Trophoblast cell (in vitro differentiated cells and primary cell): ENCODE measurements around the gene TAF6.

Experiments used
- DNase-seq, 2 donors: peaks; one replicate each; pipeline ENCODE4 v3.0.0-alpha.2; 2016
- H2AFZ ChIP-seq: 2 replicates; pipeline ENCODE4 v1.6.1; 2013; ENCODE audit warnings: low read length, moderate library complexity, mild to moderate bottlenecking; ENCODE audit not compliant: insufficient read depth, poor library complexity
- H2AK5ac ChIP-seq: 2 replicates; pipeline ENCODE4 v1.6.1; 2013; ENCODE audit warnings: mild to moderate bottlenecking, low read length
- H2BK120ac ChIP-seq: 2 replicates; pipeline ENCODE4 v1.6.1; 2013; ENCODE audit warnings: low read length, mild to moderate bottlenecking, moderate library complexity; ENCODE audit not compliant: insufficient read depth, poor library complexity
- H2BK12ac ChIP-seq: 2 replicates; pipeline ENCODE4 v1.6.1; 2013; ENCODE audit warnings: mild to moderate bottlenecking, low read length, moderate library complexity
- H2BK5ac ChIP-seq: 2 replicates; pipeline ENCODE4 v1.6.1; 2013; ENCODE audit warnings: low read length, low read depth, moderate library complexity, mild to moderate bottlenecking; ENCODE audit not compliant: poor library complexity
- H3K14ac ChIP-seq: 2 replicates; pipeline ENCODE4 v1.6.1; 2013; ENCODE audit warnings: mild to moderate bottlenecking, low read length
- H3K18ac ChIP-seq: 2 replicates; pipeline ENCODE4 v1.6.1; 2013; ENCODE audit warnings: mild to moderate bottlenecking, low read length
- H3K23ac ChIP-seq: 2 replicates; pipeline ENCODE4 v1.6.1; 2013; ENCODE audit warnings: low read length
- H3K27ac ChIP-seq: 2 replicates; pipeline ENCODE4 v1.5.1; 2013; ENCODE audit warnings: low read depth, mild to moderate bottlenecking, inconsistent platforms, low read length, moderate library complexity
- H3K27me3 ChIP-seq: 2 replicates; pipeline ENCODE4 v1.6.1; 2013; ENCODE audit warnings: inconsistent platforms, mild to moderate bottlenecking, low read length, moderate library complexity; ENCODE audit not compliant: insufficient read depth
- H3K36me3 ChIP-seq, 2 experiments: 1 replicate in 1 of 2; 2 replicates in 1 of 2; pipeline ENCODE4 v1.6.1; 2013; ENCODE audit warnings: low read length in 2 of 2, mild to moderate bottlenecking in 2 of 2, moderate library complexity in 1 of 2; ENCODE audit not compliant: insufficient read depth in 2 of 2, control insufficient read depth in 1 of 2
- H3K4ac ChIP-seq: 2 replicates; pipeline ENCODE4 v1.6.1; 2013; ENCODE audit warnings: low read depth, mild to moderate bottlenecking, low read length, moderate library complexity
- H3K4me1 ChIP-seq, 2 experiments: 1 replicate in 1 of 2; 2 replicates in 1 of 2; pipeline ENCODE4 v1.6.1; 2013; ENCODE audit warnings: low read length in 2 of 2, mild to moderate bottlenecking in 2 of 2, moderate library complexity in 1 of 2; ENCODE audit not compliant: insufficient read depth in 2 of 2, control insufficient read depth in 1 of 2
- H3K4me2 ChIP-seq: 2 replicates; pipeline ENCODE4 v1.6.1; 2013; ENCODE audit warnings: inconsistent platforms, mild to moderate bottlenecking, low read length, moderate library complexity
- H3K4me3 ChIP-seq: 2 replicates; pipeline ENCODE4 v1.5.1; 2013; ENCODE audit warnings: mild to moderate bottlenecking, low read depth, low read length, inconsistent platforms
- H3K79me1 ChIP-seq: one replicate; pipeline ENCODE4 v1.6.1; 2013; ENCODE audit warnings: low read length
- H3K79me2 ChIP-seq: 2 replicates; pipeline ENCODE4 v1.6.1; 2013; ENCODE audit warnings: low read length, mild to moderate bottlenecking; ENCODE audit not compliant: control insufficient read depth, insufficient read depth, poor library complexity
- H3K9ac ChIP-seq: 2 replicates; pipeline ENCODE4 v1.6.1; 2013; ENCODE audit warnings: mild to moderate bottlenecking, low read length
- H3K9me3 ChIP-seq: 2 replicates; pipeline ENCODE4 v1.6.1; 2013; ENCODE audit warnings: low read depth, mild to moderate bottlenecking, control low read depth, inconsistent platforms, low read length; ENCODE audit not compliant: insufficient read depth
- H4K12ac ChIP-seq: 2 replicates; pipeline ENCODE4 v1.6.1; 2013; ENCODE audit warnings: low read depth, mild to moderate bottlenecking, low read length, moderate library complexity
- H4K8ac ChIP-seq: 2 replicates; pipeline ENCODE4 v1.6.1; 2013; ENCODE audit warnings: low read depth, mild to moderate bottlenecking, low read length, moderate library complexity
- H4K91ac ChIP-seq: one replicate; pipeline ENCODE4 v1.6.1; 2013; ENCODE audit warnings: low read depth, mild to moderate bottlenecking, low read length, moderate library complexity
- WGBS: extraction: QIAGEN DNeasy Blood & Tissue Kit; methylation state at CpG from one replicate; pipeline ENCODE4 v1.1.7; 2013; ENCODE audit warnings: missing lambda C conversion rate; ENCODE audit not compliant: insufficient read length, insufficient coverage; ENCODE audit errors: extremely low coverage; 5-methylcytosine and 5-hydroxymethylcytosine counted together

The TAF6 gene

DNA sequence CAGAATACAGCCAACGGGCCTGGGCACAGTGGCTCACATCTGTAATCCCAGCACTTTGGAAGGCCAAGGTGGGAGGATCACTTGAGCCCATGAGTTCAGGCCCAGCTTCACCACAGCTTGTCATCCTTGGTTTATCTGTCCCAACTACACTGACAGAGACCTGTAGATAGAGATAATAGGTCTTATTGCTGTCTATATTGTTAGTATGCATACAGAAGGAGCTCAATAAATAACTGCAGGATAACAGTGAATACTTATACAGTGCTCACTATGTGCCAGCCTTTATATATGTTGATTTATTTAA, 1.5 kb upstream of the TAF6 start:
- Histone ChIP-seq H3K9me3 (no peaks in the 10 kb centered on the region), H2BK5ac (no peak overlapping the region), H3K4me1 (peaks cover 6 to 17% of the 10 kb centered on the region in 2 experiments), H3K14ac (no peak overlapping the region), H2BK120ac (no peak overlapping the region), H3K18ac (no peak overlapping the region), H3K4me3 (no peak overlapping the region), H3K79me1 (no peaks in the 10 kb centered on the region), H3K4ac (no peak overlapping the region), H3K4me2 (no peak overlapping the region), H3K23ac (no peak overlapping the region), H4K12ac (no peak overlapping the region), H3K79me2 (peaks cover 5% of the 10 kb centered on the region), H3K36me3 (no peaks in the 10 kb centered on the region), H2BK12ac (no peak overlapping the region), H3K27me3 (no peaks in the 10 kb centered on the region), H4K91ac (no peak overlapping the region), H2AFZ (no peak overlapping the region), H4K8ac (no peak overlapping the region), H2AK5ac (no peak overlapping the region), H3K27ac (no peak overlapping the region), H3K9ac (no peak overlapping the region)
- DNase-seq, result no peak
- WGBS, result no CpG with 5 or more reads among the region's 1 CpG

DNA sequence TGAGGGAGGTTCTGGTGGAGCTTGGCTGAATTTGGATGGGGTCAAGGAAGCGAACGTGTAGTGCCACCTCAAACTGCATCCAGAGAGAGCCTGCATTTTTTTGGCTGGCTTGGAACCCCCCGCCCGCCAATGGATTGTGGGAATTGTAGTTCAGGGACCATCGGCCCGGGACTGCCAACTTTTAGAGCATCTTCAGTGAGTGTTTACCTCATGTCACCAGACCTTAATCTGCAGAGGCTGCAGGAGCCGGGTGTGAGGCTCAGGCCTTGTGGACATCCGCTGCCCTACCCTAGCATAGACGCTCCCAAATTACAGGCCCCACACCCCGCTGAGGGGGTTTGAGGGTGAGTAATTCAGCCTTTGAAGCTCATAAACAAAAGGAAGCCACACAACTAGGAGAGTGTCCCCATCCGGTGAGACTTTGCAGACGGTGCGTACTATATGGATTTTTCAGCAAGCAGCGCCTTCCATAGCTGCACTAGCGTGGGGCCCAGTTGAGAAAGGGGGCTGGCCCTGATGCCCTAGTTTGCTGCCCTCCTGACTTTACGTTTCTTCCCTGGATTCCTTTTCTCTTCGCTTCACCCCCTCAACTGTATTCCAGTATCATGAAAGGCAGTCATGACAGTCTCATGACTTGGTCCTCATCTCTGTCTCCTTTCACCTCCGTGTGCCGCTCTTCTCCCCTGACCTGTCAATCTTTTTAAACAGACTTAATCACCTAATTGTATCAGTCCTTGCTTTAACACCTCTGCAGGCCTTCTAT, 993 bp upstream of the TAF6 start:
- Histone ChIP-seq H2BK12ac (no peak overlapping the region), H4K8ac (peak overlapping the region; percentile 25), H3K36me3 (no peaks in the 10 kb centered on the region), H3K9me3 (no peaks in the 10 kb centered on the region), H3K79me1 (no peaks in the 10 kb centered on the region), H3K27ac (peak overlapping the region; percentile 9), H2BK5ac (no peak overlapping the region), H2AK5ac (no peak overlapping the region), H3K9ac (peak overlapping the region; percentile 57), H4K91ac (no peak overlapping the region), H3K27me3 (no peaks in the 10 kb centered on the region), H3K4ac (no peak overlapping the region), H3K4me2 (peak overlapping the region; percentile 81), H2BK120ac (no peak overlapping the region), H3K18ac (no peak overlapping the region), H3K4me1 (peaks cover 6 to 17% of the 10 kb centered on the region in 2 experiments), H3K79me2 (peaks cover 5% of the 10 kb centered on the region), H3K14ac (no peak overlapping the region), H3K4me3 (peak overlapping the region; percentile 79), H2AFZ (no peak overlapping the region), H3K23ac (no peak overlapping the region), H4K12ac (no peak overlapping the region)
- DNase-seq, result peak in 1 of 2 donors; percentile 41
- WGBS, result no CpG with 5 or more reads among the region's 19 CpGs

DNA sequence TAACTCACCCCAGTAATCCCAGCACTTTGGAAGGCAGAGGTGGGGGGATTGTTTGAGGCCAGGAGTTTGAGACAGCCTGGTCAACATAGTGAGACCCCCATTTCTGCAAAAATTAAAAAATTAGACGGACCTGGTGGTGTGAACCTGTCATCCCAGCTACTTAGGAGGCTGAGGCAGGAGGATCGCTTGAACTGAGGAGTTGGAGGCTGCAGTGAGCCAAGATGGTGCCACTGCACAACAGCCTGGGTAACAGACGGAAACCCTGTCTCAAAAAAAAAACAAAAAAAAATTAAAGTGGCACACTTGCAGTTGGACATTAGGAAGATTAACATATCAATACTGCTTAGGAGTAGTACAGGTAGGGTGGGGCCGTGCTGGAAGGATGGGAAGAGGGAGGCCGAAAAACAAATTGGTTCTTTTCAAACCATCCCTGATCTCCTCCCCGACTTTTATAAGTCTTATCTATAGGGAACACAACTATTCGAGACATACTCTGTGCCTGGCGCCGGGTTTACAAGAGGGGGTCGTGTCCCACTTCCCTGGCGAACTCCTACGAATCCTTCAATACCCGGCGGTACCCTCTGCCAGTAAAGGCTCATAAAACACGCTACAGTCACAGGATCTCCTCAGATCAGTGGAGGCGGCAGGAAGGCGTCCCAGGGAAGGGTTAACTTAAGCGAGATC, 628 bp downstream of the TAF6 start:
- Histone ChIP-seq H3K27ac (peak overlapping the region; percentile 29), H3K14ac (peak overlapping the region; percentile 77), H2AK5ac (no peak overlapping the region), H3K23ac (no peak overlapping the region), H3K4me3 (peak overlapping the region; percentile 92), H3K4ac (peak overlapping the region; percentile 70), H3K9ac (peak overlapping the region; percentile 93), H3K79me1 (no peaks in the 10 kb centered on the region), H2BK120ac (no peak overlapping the region), H4K12ac (peak overlapping the region; percentile 4), H3K4me1 (peaks cover 6 to 17% of the 10 kb centered on the region in 2 experiments), H4K91ac (peak overlapping the region; percentile 33), H2BK5ac (peak overlapping the region; percentile 50), H3K4me2 (peak overlapping the region; percentile 81), H3K18ac (peak overlapping the region; percentile 7), H3K9me3 (no peaks in the 10 kb centered on the region), H4K8ac (peak overlapping the region; percentile 50), H2AFZ (peak overlapping the region; percentile 12), H2BK12ac (no peak overlapping the region), H3K79me2 (peaks cover 5% of the 10 kb centered on the region), H3K27me3 (no peaks in the 10 kb centered on the region), H3K36me3 (peaks cover 6% of the 10 kb centered on the region in 2 experiments)
- WGBS, result no CpG with 5 or more reads among the region's 18 CpGs
- DNase-seq, result no peak

DNA sequence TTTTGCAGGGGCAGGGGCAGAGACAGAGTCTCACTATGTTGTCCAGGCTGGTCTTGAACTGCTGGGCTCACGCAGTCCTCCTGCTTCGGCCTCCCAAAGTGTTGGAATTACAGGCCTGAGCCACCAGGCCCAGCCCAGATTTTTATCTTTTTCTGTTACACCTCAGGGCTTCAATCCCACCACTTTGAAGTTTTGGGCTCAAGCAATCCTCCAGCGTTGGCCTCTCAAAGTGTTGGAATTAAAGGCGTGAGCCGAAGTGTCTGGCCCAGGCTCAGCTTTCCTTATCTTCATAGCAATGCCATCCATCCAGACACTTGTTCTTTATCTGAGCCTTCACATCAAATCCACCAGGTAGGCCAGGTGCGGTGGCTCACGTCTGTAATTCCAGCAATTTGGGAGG, 4.1 kb downstream of the TAF6 start:
- no peak overlapping the region for H3K27ac ChIP-seq
- no peak overlapping the region for H3K4ac ChIP-seq
- no peak overlapping the region for H4K12ac ChIP-seq
- H3K27me3 ChIP-seq, result no peaks in the 10 kb centered on the region
- H2AK5ac ChIP-seq, result no peak overlapping the region
- no peak overlapping the region for H2BK120ac ChIP-seq
- H3K36me3 ChIP-seq, result peaks cover 34 to 35% of the 10 kb centered on the region in 2 experiments
- H3K79me1 ChIP-seq, result no peaks in the 10 kb centered on the region
- no peak overlapping the region for H2AFZ ChIP-seq
- no peak overlapping the region for H3K14ac ChIP-seq
- no peak overlapping the region for H3K4me2 ChIP-seq
- DNase-seq, result peak; percentile 94 to 98
- H3K4me1 ChIP-seq, result peaks cover 3 to 4% of the 10 kb centered on the region in 2 experiments
- H3K18ac ChIP-seq, result no peak overlapping the region
- no peak overlapping the region for H4K91ac ChIP-seq
- H2BK5ac ChIP-seq, result no peak overlapping the region
- peaks cover 5% of the 10 kb centered on the region for H3K79me2 ChIP-seq
- no peaks in the 10 kb centered on the region for H3K9me3 ChIP-seq
- no peak overlapping the region for H3K23ac ChIP-seq
- H4K8ac ChIP-seq, result no peak overlapping the region
- H3K4me3 ChIP-seq, result no peak overlapping the region
- no CpG with 5 or more reads among the region's 7 CpGs for WGBS
- no peak overlapping the region for H2BK12ac ChIP-seq
- H3K9ac ChIP-seq, result no peak overlapping the region
